ENCODE measurements around the gene APC. TPM values are rescaled to one million over a fixed set of nuclear protein-coding genes. Genes with fewer than 3 reads are reported as not detected.
A peak's percentile ranks its signal among the peaks of the same experiment; 100 is the strongest.

Gene APC
- total and polyA plus RNA-seq, 2 of the 13 experiments (the other 11 are each of a cell fraction or from before 2014, with no cell fraction given): 6.1 to 19.0 TPM

- TF ChIP-seq ZNF30 (CRISPR knock-in tag; IDR thresholded peaks at IDR 0.05) (peak; percentile 91; the same call in 1 of the 2 replicates), ZNF577 (CRISPR knock-in tag; IDR thresholded peaks at IDR 0.05; ENCODE audit: borderline replicate concordance, low read depth) (no peak), RELA (CRISPR knock-in tag; IDR thresholded peaks at IDR 0.05) (no peak), ZFP36 (IDR thresholded peaks at IDR 0.05; ENCODE audit: borderline replicate concordance, low read depth, low read length, partially characterized antibody) (no peak), HMG20A (CRISPR knock-in tag; IDR thresholded peaks at IDR 0.05; ENCODE audit: borderline replicate concordance) (peak; percentile 41; the same call in 1 of the 2 replicates), ZKSCAN8 (CRISPR knock-in tag; IDR thresholded peaks at IDR 0.05; ENCODE audit: borderline replicate concordance) (peak; percentile 74; the same call in 1 of the 2 replicates), ZNF768 (CRISPR knock-in tag; IDR thresholded peaks at IDR 0.05) (peak; percentile 64), ZNF543 (CRISPR knock-in tag; IDR thresholded peaks at IDR 0.05) (peak; percentile 86), ATF1 (CRISPR knock-in tag; IDR thresholded peaks at IDR 0.05) (peak; percentile 91), CBX2 (IDR thresholded peaks at IDR 0.05; ENCODE audit: low read depth, low read length) (no peak), CBX2 (CRISPR knock-in tag; IDR thresholded peaks at IDR 0.05; ENCODE audit: low read depth) (no peak), PPARG (CRISPR knock-in tag; conservative IDR thresholded peaks at IDR 0.05) (0 out of 2 replicates have a peak, but pooled peaks have one; percentile 44), RXRB (CRISPR knock-in tag; IDR thresholded peaks at IDR 0.05; ENCODE audit: borderline replicate concordance) (peak; percentile 60), GATAD2A (CRISPR knock-in tag; IDR thresholded peaks at IDR 0.05) (peak; percentile 62), HBP1 (CRISPR knock-in tag; IDR thresholded peaks at IDR 0.05; ENCODE audit: low read depth) (no peak; the same call in 1 of the 2 replicates), SKI (IDR thresholded peaks at IDR 0.05; ENCODE audit: partially characterized antibody) (no peak), SMAD1 (CRISPR knock-in tag; IDR thresholded peaks at IDR 0.05; ENCODE audit: borderline replicate concordance, low read depth) (no peak), ZSCAN25 (CRISPR knock-in tag; IDR thresholded peaks at IDR 0.05) (peak; percentile 41; the same call in 1 of the 2 replicates), SP140L (CRISPR knock-in tag; IDR thresholded peaks at IDR 0.05; ENCODE audit: borderline replicate concordance) (no peak), ETS1 (CRISPR knock-in tag; IDR thresholded peaks at IDR 0.05) (peak; percentile 98), CREB1 (IDR thresholded peaks at IDR 0.05) (peak; percentile 89), CREB1 (CRISPR knock-in tag; IDR thresholded peaks at IDR 0.05) (peak; percentile 95), MED1 (CRISPR knock-in tag; IDR thresholded peaks at IDR 0.05) (peak; percentile 80), ZNF879 (CRISPR knock-in tag; IDR thresholded peaks at IDR 0.05) (peak; percentile 92; the same call in 1 of the 2 replicates), GFI1 (CRISPR knock-in tag; IDR thresholded peaks at IDR 0.05; ENCODE audit: borderline replicate concordance) (peak; percentile 33; the same call in 1 of the 2 replicates)
- TF ChIP-seq, protein P1, sequence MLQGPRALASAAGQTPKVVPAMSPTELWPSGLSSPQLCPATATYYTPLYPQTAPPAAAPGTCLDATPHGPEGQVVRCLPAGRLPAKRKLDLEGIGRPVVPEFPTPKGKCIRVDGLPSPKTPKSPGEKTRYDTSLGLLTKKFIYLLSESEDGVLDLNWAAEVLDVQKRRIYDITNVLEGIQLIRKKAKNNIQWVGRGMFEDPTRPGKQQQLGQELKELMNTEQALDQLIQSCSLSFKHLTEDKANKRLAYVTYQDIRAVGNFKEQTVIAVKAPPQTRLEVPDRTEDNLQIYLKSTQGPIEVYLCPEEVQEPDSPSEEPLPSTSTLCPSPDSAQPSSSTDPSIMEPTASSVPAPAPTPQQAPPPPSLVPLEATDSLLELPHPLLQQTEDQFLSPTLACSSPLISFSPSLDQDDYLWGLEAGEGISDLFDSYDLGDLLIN (CRISPR knock-in tag; IDR thresholded peaks at IDR 0.05; ENCODE audit: borderline replicate concordance): no peak
- TF ChIP-seq, protein P2, sequence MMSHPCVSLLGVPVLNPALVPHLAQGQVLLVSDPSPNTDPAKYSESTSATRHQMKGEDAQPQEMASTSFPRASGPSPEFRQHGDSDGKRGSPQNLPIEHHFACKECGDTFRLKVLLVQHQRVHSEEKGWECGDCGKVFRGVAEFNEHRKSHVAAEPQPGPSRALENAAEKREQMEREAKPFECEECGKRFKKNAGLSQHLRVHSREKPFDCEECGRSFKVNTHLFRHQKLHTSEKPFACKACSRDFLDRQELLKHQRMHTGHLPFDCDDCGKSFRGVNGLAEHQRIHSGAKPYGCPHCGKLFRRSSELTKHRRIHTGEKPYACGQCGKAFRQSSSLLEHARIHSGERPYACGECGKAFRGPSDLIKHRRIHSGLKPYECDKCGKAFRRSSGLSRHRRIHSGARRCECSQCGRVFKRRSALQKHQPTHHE (CRISPR knock-in tag; IDR thresholded peaks at IDR 0.05; ENCODE audit: borderline replicate concordance): peak; percentile 92; the same call in 1 of the 2 replicates
Observed at GRCh38 chr5:112860929-112861637, 123.4 kb downstream of the APC start, which contains the start of gene SRP19 (continued).
